UCSD-AML1 (cell line): ENCODE data around the gene UNC5B.
A peak's percentile ranks its signal among the peaks of the same experiment; 100 is the strongest.

ENCODE experiments used
- DNase-seq: peaks from one replicate; lab custom pipeline; 2025; ENCODE audit not compliant: unreplicated experiment; lab: John Stamatoyannopoulos, UW

The UNC5B gene

GRCh38 chr10:71221586-71222202, 9.3 kb downstream of the UNC5B start:
- no peak for DNase-seq

GRCh38 chr10:71222601-71223346, 10.4 kb downstream of the UNC5B start:
- no peak for DNase-seq

GRCh38 chr10:71223347-71224058, 11.1 kb downstream of the UNC5B start:
- DNase-seq: no peak

GRCh38 chr10:71225291-71226058, 13.1 kb downstream of the UNC5B start:
- DNase-seq: no peak

GRCh38 chr10:71228875-71229675, 16.7 kb downstream of the UNC5B start:
- DNase-seq: no peak

GRCh38 chr10:71229726-71230655, 17.6 kb downstream of the UNC5B start:
- DNase-seq: no peak

- no peak for DNase-seq
Observed at GRCh38 chr10:71230656-71231025, 18.3 kb downstream of the UNC5B start.

GRCh38 chr10:71231206-71231605, 18.8 kb downstream of the UNC5B start:
- no peak for DNase-seq

- DNase-seq: no peak
Observed at GRCh38 chr10:71232089-71232998, 20.0 kb downstream of the UNC5B start.

GRCh38 chr10:71233482-71233892, 21.1 kb downstream of the UNC5B start:
- DNase-seq: no peak

- peak; percentile 43 for DNase-seq
Observed at GRCh38 chr10:71234004-71234894, 21.9 kb downstream of the UNC5B start.

GRCh38 chr10:71234970-71235685, 22.8 kb downstream of the UNC5B start:
- peak; percentile 76 for DNase-seq

- DNase-seq: no peak
Observed at GRCh38 chr10:71235808-71236207, 23.4 kb downstream of the UNC5B start.

- DNase-seq: no peak
Observed at GRCh38 chr10:71236286-71236685, 23.9 kb downstream of the UNC5B start.

- DNase-seq: no peak
Observed at GRCh38 chr10:71236822-71237682, 24.7 kb downstream of the UNC5B start.
